GM06990 (cell line): ENCODE results near the gene RNF31.

Experiments used
- DNase-seq: peaks from one replicate; pipeline ENCODE4 v3.0.0-alpha.2; 2011; ENCODE audit not compliant: insufficient read length; ENCODE audit errors: extremely low read depth
- H3K27me3 ChIP-seq: replicated peaks from 2 replicates; pipeline ENCODE4 v1.6.0; 2011; ENCODE audit warnings: low read length; ENCODE audit not compliant: control insufficient read depth, insufficient read depth
- H3K36me3 ChIP-seq: 2 replicates; pipeline ENCODE4 v1.5.1; 2011; ENCODE audit warnings: low read length; ENCODE audit not compliant: control insufficient read depth, insufficient read depth
- H3K4me3 ChIP-seq: replicated peaks from 2 replicates; pipeline ENCODE4 v1.5.1; 2011; ENCODE audit warnings: low read depth, mild to moderate bottlenecking, control low read depth, low read length
- TF ChIP-seq, protein P1 (sequence below): IDR thresholded peaks from 2 replicates; pipeline ENCODE4 v1.5.1; 2011; ENCODE audit warnings: low read length, control low read depth, mild to moderate bottlenecking, inconsistent platforms; ENCODE audit not compliant: insufficient read depth, poor library complexity, severe bottlenecking

The RNF31 gene

DNA sequence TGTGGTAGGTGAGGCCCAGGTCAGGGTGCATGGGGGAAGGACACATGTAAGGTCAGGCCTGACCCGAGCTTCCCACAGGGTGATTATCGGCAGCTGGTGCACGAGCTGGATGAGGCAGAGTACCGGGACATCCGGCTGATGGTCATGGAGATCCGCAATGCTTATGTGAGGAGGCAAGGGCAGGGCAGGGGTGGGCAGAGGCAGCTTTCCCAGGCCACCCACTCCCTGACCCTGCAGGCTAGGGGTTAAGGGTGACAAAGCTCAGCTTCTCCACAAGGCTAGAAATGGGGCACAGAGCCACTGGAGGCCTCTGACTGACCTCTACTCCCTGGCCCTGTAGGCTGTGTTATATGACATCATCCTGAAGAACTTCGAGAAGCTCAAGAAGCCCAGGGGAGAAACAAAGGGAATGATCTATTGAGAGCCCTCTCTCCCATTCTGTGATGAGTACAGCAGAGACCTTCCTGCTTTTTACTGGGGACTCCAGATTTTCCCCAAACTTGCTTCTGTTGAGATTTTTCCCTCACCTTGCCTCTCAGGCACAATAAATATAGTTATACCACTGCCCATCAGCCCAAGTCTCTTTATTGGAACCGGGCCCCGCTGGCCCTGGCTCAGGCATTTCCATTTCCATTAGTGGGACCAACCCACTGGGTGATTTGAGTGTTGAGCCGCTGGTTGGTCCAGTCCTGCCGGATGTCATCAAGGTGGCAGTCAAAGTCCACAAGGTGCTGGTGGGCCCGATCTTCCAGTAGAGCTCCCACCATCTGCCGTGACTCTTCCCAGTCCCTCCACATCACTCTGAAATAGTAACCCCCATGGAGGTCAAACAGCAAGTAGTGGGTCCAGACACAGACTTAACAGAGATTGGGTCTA lies 8.7 kb upstream of the RNF31 start:
- H3K36me3 ChIP-seq: peaks cover 16% of the 10 kb centered on the region
- H3K4me3 ChIP-seq: no peak overlapping the region
- no peak for DNase-seq
- no peaks in the 10 kb centered on the region for H3K27me3 ChIP-seq
- TF ChIP-seq, protein P1, sequence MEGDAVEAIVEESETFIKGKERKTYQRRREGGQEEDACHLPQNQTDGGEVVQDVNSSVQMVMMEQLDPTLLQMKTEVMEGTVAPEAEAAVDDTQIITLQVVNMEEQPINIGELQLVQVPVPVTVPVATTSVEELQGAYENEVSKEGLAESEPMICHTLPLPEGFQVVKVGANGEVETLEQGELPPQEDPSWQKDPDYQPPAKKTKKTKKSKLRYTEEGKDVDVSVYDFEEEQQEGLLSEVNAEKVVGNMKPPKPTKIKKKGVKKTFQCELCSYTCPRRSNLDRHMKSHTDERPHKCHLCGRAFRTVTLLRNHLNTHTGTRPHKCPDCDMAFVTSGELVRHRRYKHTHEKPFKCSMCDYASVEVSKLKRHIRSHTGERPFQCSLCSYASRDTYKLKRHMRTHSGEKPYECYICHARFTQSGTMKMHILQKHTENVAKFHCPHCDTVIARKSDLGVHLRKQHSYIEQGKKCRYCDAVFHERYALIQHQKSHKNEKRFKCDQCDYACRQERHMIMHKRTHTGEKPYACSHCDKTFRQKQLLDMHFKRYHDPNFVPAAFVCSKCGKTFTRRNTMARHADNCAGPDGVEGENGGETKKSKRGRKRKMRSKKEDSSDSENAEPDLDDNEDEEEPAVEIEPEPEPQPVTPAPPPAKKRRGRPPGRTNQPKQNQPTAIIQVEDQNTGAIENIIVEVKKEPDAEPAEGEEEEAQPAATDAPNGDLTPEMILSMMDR: no peak

DNA sequence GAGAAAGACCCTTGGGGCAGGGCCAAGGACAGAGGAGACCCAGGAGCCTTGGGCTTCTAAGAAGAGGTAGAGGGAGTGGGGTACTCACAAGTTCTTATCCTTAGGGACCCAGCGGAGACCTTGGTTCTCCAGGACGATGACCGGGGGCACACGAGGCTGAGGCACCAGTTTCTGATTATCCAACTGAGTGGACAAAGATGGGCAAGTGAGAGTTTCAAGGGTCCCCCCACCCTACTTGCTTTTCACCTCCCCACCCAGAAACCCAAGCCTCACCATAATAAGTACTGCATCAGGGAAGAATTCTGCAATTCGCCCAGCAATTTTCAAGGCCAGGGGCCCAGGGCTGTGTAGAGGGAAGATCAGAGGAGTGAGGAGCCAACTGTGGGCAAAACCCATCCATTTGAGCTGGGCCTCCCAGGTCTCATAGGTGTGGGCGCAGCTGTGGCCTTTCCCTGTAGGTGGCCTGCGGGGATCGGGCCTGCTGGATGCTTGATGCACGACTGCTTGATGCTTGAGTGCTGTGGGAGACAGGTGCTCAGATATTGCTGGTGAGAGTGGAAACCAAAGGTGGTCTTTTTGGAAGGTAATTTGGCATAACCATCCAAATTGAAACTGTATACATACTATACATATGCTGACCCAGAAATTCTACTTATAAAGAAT lies 7.9 kb upstream of the RNF31 start:
- TF ChIP-seq, protein P1: no peak
- Histone ChIP-seq H3K4me3 (peak overlapping the region; percentile 74), H3K27me3 (no peaks in the 10 kb centered on the region), H3K36me3 (peaks cover 22% of the 10 kb centered on the region)
- no peak for DNase-seq

DNA sequence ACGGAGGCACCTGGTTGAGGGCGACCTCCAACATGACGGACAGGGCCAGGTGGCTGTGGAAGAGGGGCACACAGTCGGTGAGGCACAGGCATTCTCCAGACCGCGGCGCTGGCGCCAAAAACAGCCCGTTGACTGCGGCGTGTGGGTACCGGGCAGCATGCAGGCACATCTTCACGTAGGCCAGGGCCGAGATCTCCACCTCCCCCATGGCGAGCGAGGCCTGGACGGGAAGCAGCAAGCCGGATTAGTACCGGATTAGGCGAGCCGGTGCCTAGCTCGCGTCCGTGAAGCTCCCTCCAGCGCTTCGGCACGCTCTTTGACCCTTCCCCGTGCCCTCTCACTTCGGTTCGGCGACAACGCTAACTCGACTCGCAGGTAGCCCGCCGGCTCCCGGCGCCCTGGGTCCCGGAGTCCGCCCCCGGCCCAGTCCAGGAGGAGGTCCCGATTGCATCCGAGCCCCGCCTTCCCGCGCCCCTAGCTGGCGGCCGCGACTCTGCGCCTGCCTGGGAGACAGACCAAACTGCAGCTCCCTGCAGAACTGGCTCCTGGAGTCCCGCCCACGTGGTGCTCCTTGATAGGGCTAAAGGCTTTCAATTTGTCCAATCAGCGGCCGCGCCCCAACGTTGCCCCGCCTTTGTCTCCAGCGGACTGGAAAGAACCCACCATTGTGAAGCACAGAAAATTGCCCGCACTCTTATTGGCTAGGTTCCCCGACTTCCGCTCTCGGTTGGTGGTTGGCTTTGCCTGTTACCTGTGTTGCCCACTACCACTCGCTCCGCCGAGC lies 6.0 kb upstream of the RNF31 start, which contains the start of gene EMC9:
Gene EMC9 (minus strand): TSS at position 495 of the 784 bp plus-strand sequence. CDS start 287 bp downstream, at position 208.
- DNase-seq: peak; percentile 99
- Histone ChIP-seq H3K27me3 (no peaks in the 10 kb centered on the region), H3K4me3 (peak within 1 kb of the TSS; percentile 74), H3K36me3 (peaks cover 28% of the 10 kb centered on the region)
- TF ChIP-seq, protein P1: peak; percentile 7

- peaks cover 18% of the 10 kb centered on the region for H3K36me3 ChIP-seq
Observed at GRCh38 chr14:24143511-24143910, 3.8 kb upstream of the RNF31 start.

DNA sequence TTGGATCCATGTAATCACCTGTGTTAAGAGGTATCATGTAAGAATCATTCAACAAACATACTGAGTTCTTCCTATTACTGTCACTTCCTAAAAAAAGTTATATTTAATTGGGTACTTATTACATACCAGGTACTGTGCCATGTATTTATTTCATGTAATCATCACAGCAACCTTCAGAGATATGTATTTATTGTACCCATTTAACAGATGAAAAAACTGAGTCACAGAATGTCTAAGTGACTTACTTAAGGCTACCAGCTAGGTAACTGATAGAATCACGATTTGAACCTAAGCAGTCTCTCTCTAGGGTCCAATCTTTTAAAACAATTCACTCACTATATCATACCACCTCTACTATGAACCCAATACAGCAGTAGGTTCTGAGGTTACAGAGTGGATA lies 2.8 kb upstream of the RNF31 start:
- no peak for DNase-seq
- H3K36me3 ChIP-seq: peaks cover 17% of the 10 kb centered on the region
- H3K4me3 ChIP-seq: peak overlapping the region; percentile 100
- TF ChIP-seq, protein P1: no peak
- H3K27me3 ChIP-seq: no peaks in the 10 kb centered on the region

More at GRCh38 chr14:24143511-24143910, 3.8 kb upstream of the RNF31 start:
- no peaks in the 10 kb centered on the region for H3K27me3 ChIP-seq
- DNase-seq: no peak
- TF ChIP-seq, protein P1: no peak
- no peak overlapping the region for H3K4me3 ChIP-seq
